ENCODE results near the gene PRCD.

DNA sequence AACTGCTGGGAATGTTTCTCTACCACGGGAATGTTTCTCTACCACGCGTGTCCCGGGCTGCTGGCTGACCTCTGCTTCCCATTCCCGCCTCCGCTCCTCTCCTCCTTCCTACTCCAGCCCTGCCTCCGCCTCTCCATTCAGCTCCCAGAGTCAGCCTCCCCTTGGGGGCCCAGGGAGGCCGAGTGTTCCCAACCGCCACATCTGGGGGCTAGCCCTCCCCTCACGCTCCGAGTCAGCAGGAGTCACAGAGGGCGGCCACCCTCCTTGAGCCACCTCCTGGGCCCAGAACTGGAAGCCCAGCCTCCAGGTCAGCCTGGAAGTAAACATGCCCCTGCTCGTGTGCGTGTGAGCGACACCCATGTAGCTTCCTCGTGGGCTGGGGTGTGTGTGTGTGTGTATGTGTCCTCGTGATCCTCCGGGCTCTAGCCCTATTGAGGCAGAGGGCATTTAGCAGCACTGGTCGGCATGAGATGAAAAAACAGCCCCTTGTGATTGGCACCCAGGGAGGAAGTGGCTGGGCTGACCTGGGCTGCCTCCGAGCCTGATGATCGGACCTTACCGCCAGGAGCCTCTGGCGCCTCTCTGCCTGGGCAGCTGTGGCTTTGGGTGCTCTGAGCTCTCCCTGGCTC lies 9.6 kb upstream of the PRCD start:
- TF ChIP-seq CTCF (IDR thresholded peaks at IDR 0.05) (no peak), ZFX (IDR thresholded peaks at IDR 0.05; ENCODE audit: borderline replicate concordance) (no peak)

Measured in 22Rv1 (cell line).